HG03280 (cell line): ENCODE data around the gene LIMK2.

ENCODE experiments used
- ATAC-seq: cut with Tn5 transposase; IDR thresholded peaks from one replicate; pipeline ENCODE4 v1.9.1; 2021; ENCODE audit warnings: mild to moderate bottlenecking, moderate library complexity; ENCODE audit not compliant: unreplicated experiment

The LIMK2 gene

GRCh38 chr22:31271026-31271425 lies 58.9 kb downstream of the LIMK2 start:
- ATAC-seq = no peak

- ATAC-seq = no peak
These were observed 59.4 kb downstream of the LIMK2 start for GRCh38 chr22:31271485-31271884.

GRCh38 chr22:31272522-31273446 lies 60.7 kb downstream of the LIMK2 start:
- no peak for ATAC-seq

DNA sequence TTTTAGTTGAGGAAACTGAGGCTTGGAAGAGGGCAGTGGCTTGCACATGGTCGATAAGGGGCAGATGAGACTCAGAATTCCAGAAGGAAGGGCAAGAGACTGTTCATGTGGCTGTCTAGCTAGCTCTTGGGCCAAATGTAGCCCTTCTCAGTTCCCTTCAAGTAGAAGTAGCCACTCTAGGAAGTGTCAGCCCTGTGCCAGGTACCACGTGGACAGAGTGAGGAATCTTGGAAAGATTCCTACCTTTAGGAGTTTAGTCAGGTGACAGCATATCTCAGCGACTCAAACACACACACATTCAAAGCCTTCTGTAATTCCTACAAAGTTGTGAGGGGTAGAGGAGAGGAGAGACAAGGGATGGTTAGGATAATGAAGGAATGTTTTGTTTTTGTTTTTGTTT lies 61.9 kb downstream of the LIMK2 start:
- ATAC-seq = no peak

DNA sequence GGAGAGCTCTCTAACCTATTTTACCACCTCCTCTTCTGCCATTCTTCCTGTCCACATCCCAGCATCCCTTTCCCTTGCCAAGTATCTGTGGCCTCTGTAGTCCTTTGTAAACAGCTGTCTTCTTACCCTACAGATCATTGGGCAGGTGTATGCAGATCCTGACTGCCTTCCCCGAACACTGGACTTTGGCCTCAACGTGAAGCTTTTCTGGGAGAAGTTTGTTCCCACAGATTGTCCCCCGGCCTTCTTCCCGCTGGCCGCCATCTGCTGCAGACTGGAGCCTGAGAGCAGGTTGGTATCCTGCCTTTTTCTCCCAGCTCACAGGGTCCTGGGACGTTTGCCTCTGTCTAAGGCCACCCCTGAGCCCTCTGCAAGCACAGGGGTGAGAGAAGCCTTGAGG lies 62.9 kb downstream of the LIMK2 start:
- no peak for ATAC-seq

- ATAC-seq = no peak
These were observed 63.5 kb downstream of the LIMK2 start for GRCh38 chr22:31275576-31275975.

DNA sequence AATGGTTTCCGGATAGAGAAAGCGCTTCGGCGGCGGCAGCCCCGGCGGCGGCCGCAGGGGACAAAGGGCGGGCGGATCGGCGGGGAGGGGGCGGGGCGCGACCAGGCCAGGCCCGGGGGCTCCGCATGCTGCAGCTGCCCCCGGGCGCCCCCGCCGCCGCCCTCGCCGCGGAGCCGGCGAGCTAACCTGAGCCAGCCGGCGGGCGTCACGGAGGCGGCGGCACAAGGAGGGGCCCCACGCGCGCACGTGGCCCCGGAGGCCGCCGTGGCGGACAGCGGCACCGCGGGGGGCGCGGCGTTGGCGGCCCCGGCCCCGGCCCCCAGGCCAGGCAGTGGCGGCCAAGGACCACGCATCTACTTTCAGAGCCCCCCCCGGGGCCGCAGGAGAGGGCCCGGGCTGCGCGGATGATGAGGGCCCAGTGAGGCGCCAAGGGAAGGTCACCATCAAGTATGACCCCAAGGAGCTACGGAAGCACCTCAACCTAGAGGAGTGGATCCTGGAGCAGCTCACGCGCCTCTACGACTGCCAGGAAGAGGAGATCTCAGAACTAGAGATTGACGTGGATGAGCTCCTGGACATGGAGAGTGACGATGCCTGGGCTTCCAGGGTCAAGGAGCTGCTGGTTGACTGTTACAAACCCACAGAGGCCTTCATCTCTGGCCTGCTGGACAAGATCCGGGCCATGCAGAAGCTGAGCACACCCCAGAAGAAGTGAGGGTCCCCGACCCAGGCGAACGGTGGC lies 64.5 kb downstream of the LIMK2 start:
- no peak for ATAC-seq

GRCh38 chr22:31277741-31278140 lies 65.6 kb downstream of the LIMK2 start:
- ATAC-seq = no peak

- ATAC-seq = no peak
These were observed 66.1 kb downstream of the LIMK2 start for GRCh38 chr22:31278151-31278621.

GRCh38 chr22:31278626-31279326 lies 66.7 kb downstream of the LIMK2 start:
- ATAC-seq = no peak

GRCh38 chr22:31279327-31279669 lies 67.2 kb downstream of the LIMK2 start:
- no peak for ATAC-seq

DNA sequence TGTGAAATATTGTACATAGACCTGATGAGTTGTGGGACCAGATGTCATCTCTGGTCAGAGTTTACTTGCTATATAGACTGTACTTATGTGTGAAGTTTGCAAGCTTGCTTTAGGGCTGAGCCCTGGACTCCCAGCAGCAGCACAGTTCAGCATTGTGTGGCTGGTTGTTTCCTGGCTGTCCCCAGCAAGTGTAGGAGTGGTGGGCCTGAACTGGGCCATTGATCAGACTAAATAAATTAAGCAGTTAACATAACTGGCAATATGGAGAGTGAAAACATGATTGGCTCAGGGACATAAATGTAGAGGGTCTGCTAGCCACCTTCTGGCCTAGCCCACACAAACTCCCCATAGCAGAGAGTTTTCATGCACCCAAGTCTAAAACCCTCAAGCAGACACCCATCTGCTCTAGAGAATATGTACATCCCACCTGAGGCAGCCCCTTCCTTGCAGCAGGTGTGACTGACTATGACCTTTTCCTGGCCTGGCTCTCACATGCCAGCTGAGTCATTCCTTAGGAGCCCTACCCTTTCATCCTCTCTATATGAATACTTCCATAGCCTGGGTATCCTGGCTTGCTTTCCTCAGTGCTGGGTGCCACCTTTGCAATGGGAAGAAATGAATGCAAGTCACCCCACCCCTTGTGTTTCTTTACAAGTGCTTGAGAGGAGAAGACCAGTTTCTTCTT lies 67.9 kb downstream of the LIMK2 start:
- ATAC-seq = no peak

DNA sequence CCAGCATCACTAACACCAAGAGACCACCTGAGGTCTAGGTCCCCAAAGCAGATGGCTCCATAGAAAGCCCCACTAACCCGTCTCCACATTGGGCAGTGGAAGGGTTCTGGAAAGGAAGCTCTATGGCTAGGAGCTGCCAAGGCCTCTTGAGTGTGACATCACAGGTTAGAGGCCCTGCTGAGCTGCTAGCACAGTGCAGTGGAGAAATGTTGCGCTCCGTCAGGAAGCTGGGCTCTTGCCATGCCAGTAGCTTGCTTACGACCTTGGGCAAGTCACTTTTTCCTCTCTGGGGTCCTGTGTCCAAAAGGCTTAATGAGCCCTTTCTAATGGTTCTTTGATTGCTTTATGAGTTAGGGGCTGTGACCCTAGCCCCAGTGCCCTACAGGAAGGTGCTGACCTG lies 69.6 kb downstream of the LIMK2 start:
- ATAC-seq = no peak

GRCh38 chr22:31282748-31283468 lies 70.8 kb downstream of the LIMK2 start:
- ATAC-seq = no peak

DNA sequence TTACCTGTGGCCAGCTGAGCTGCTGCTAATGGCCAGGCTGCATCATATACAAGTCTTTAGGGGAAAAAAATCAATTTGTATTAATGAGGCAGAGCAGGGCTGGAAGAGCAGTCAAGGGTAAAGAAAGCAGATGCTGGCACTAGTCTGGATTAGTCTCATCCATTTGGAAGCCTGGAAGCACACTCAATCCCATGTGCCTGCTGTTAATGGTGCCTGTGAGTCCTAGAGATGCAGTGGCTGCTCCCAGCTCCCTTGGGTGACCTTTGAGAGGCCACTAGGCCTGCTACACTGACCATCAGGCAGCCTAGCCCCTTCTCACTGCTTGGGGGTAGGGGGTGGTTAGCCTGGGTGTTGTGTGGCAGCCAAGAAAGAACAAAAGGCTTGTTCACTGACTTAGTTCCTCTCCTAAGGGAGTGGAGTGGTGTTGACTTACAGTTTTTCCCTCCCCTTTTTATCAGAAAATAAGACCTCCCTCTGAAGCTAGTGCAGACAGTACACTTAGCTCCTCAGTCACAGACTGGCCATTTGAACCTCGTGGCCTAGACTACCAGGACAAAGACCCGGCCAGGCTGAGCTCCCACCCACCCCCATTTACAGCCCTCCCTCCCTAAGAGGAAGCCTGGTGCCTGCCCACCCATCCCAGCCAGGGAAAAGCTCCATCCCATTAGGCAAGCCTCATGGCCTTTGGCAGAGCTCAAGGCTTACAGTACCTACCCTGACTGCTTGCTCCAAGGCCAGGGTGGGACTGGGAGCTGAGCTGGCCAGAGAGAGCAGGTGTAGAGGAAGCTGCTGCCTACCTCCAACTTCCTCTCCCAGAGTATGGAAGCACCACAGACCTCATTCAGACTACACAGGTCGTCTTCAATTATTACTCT lies 72.4 kb downstream of the LIMK2 start:
- no peak for ATAC-seq

GRCh38 chr22:31286360-31287255 lies 74.5 kb downstream of the LIMK2 start:
- ATAC-seq = no peak

- ATAC-seq = no peak
These were observed 75.9 kb downstream of the LIMK2 start for GRCh38 chr22:31287818-31288495.
